Measurements from ENCODE around the gene JPH2.

GRCh38 chr20:44115762-44116644 lies 71.0 kb downstream of the JPH2 start:
- TF ChIP-seq CTCF (IDR thresholded peaks at IDR 0.05; ENCODE audit: low read depth, low read length, missing input control) = no peak
- TF ChIP-seq REST (IDR thresholded peaks at IDR 0.05) = no peak
- TF ChIP-seq RAD21 (IDR thresholded peaks at IDR 0.05) = no peak
- no peak for TF ChIP-seq JUND (IDR thresholded peaks at IDR 0.05)
- no peak for TF ChIP-seq ATF3 (IDR thresholded peaks at IDR 0.05)
- TF ChIP-seq TAF1 (conservative IDR thresholded peaks at IDR 0.05) = no peak
- no peak for TF ChIP-seq SP1 (IDR thresholded peaks at IDR 0.05)
